ENCODE data around the gene STAB1.

- no peak for TF ChIP-seq MAX (IDR thresholded peaks at IDR 0.05)
- TF ChIP-seq CTCF (IDR thresholded peaks at IDR 0.05; ENCODE audit: control extremely low read depth in 1 of 3, insufficient read depth in 1 of 3, low read depth in 1 of 3, low read length in 3 of 3), result no peak
- no peak for TF ChIP-seq USF2 (IDR thresholded peaks at IDR 0.05; ENCODE audit: low read length)
- no peak for TF ChIP-seq TEAD4 (IDR thresholded peaks at IDR 0.05; ENCODE audit: low read depth, low read length)
- no peak for TF ChIP-seq POLR2A (IDR thresholded peaks at IDR 0.05; ENCODE audit: control extremely low read depth in 1 of 2, low read depth in 2 of 2, low read length in 2 of 2)
- no peak for TF ChIP-seq EGR1 (IDR thresholded peaks at IDR 0.05; ENCODE audit: borderline replicate concordance, low read depth, low read length)
- TF ChIP-seq RFX5 (IDR thresholded peaks at IDR 0.05; ENCODE audit: borderline replicate concordance, low read depth, low read length), result no peak
- no peak for TF ChIP-seq KDM1A (IDR thresholded peaks at IDR 0.05; ENCODE audit: borderline replicate concordance, low read length)
- no peak for TF ChIP-seq EP300 (IDR thresholded peaks at IDR 0.05; ENCODE audit: borderline replicate concordance in 1 of 2, low read depth in 2 of 2, low read length in 2 of 2)
- TF ChIP-seq E2F6 (IDR thresholded peaks at IDR 0.05), result no peak
- no peak for TF ChIP-seq TAF1 (IDR thresholded peaks at IDR 0.05; ENCODE audit: low read depth, low read length)
- no peak for TF ChIP-seq GTF2F1 (IDR thresholded peaks at IDR 0.05; ENCODE audit: borderline replicate concordance, low read depth, low read length)
- no peak for TF ChIP-seq EZH2 (IDR thresholded peaks at IDR 0.05; ENCODE audit: low read depth, low read length, severe bottlenecking)
- TF ChIP-seq RBBP5 (IDR thresholded peaks at IDR 0.05; ENCODE audit: borderline replicate concordance, low read depth, low read length), result no peak
These were observed 36.2 kb upstream of the STAB1 start for GRCh38 chr3:52458770-52459545.
